ENCODE results near the gene ZNF324. TPM values are rescaled to one million over a fixed set of nuclear protein-coding genes. Genes with fewer than 3 reads are reported as not detected.

The ZNF324 gene
- total RNA-seq, 6 experiments from 2014 or later: 5.6 to 7.5 (median 6.8) TPM

GRCh38 chr19:58474997-58475713, 8.3 kb downstream of the ZNF324 start:
- H3K4me1 Mint-ChIP-seq (ENCODE audit: low read depth): peaks cover 28% of the 10 kb centered on the region
- no peaks in the 10 kb centered on the region; the same call in none of the 2 replicates for H3K36me3 Mint-ChIP-seq (ENCODE audit: low read depth)
- no peaks in the 10 kb centered on the region for H3K9me3 Mint-ChIP-seq
- DNase-seq: no peak
- no peak for TF ChIP-seq CTCF (IDR thresholded peaks at IDR 0.05)
- H3K27me3 Mint-ChIP-seq (ENCODE audit: insufficient read depth): peaks cover 3% of the 10 kb centered on the region; the same call in 1 of the 2 replicates
- peak overlapping the region; percentile 93 for H3K4me3 Mint-ChIP-seq
- H3K27ac Mint-ChIP-seq: peak overlapping the region; percentile 96

- peak; percentile 97 for DNase-seq
- H3K4me1 Mint-ChIP-seq (ENCODE audit: low read depth): peaks cover 28% of the 10 kb centered on the region
- no peaks in the 10 kb centered on the region; the same call in none of the 2 replicates for H3K36me3 Mint-ChIP-seq (ENCODE audit: low read depth)
- TF ChIP-seq CTCF (IDR thresholded peaks at IDR 0.05): no peak
- peak within 1 kb of the TSS; percentile 96 for H3K27ac Mint-ChIP-seq
- H3K9me3 Mint-ChIP-seq: no peaks in the 10 kb centered on the region
- peaks cover 3% of the 10 kb centered on the region; the same call in 1 of the 2 replicates for H3K27me3 Mint-ChIP-seq (ENCODE audit: insufficient read depth)
- H3K4me3 Mint-ChIP-seq: peak within 1 kb of the TSS; percentile 93
These were observed 9.0 kb downstream of the ZNF324 start, which contains the start of gene ZNF446 for GRCh38 chr19:58475714-58476497. ZNF446 (plus strand) TSS chr19:58476352; CDS start chr19:58477219, 867 bp downstream.

- peak overlapping the region; percentile 96 for H3K27ac Mint-ChIP-seq
- H3K4me3 Mint-ChIP-seq: peak overlapping the region; percentile 93
- TF ChIP-seq CTCF (IDR thresholded peaks at IDR 0.05): no peak
- H3K9me3 Mint-ChIP-seq: no peaks in the 10 kb centered on the region
- H3K27me3 Mint-ChIP-seq (ENCODE audit: insufficient read depth): peaks cover 3% of the 10 kb centered on the region; the same call in 1 of the 2 replicates
- no peaks in the 10 kb centered on the region; the same call in none of the 2 replicates for H3K36me3 Mint-ChIP-seq (ENCODE audit: low read depth)
- peak; percentile 30 for DNase-seq
- peaks cover 28% of the 10 kb centered on the region for H3K4me1 Mint-ChIP-seq (ENCODE audit: low read depth)
These were observed 9.7 kb downstream of the ZNF324 start for GRCh38 chr19:58476498-58477015.

- Mint-ChIP-seq H3K27ac (peak overlapping the region; percentile 96), H3K4me1 (ENCODE audit: low read depth) (peaks cover 28% of the 10 kb centered on the region), H3K9me3 (no peaks in the 10 kb centered on the region), H3K36me3 (ENCODE audit: low read depth) (no peaks in the 10 kb centered on the region; the same call in none of the 2 replicates), H3K4me3 (peak overlapping the region; percentile 93), H3K27me3 (ENCODE audit: insufficient read depth) (peaks cover 3% of the 10 kb centered on the region; the same call in 1 of the 2 replicates)
- no peak for TF ChIP-seq CTCF (IDR thresholded peaks at IDR 0.05)
- no peak for DNase-seq
These were observed 10.2 kb downstream of the ZNF324 start for GRCh38 chr19:58477130-58477529.

GRCh38 chr19:58477871-58478270, 11.0 kb downstream of the ZNF324 start:
- Mint-ChIP-seq H3K27ac (no peak overlapping the region), H3K27me3 (ENCODE audit: insufficient read depth) (peaks cover 3% of the 10 kb centered on the region), H3K4me1 (ENCODE audit: low read depth) (peaks cover 28% of the 10 kb centered on the region), H3K4me3 (no peak overlapping the region), H3K9me3 (no peaks in the 10 kb centered on the region), H3K36me3 (ENCODE audit: low read depth) (no peaks in the 10 kb centered on the region; the same call in 1 of the 2 replicates)
- TF ChIP-seq CTCF (IDR thresholded peaks at IDR 0.05): no peak
- DNase-seq: no peak
